IPS-15b (cell line): ENCODE measurements around the gene TM9SF4.
"Not testable (repeated sequence)": the region's sequence is repeated elsewhere in the genome, so short reads cannot be mapped to it uniquely, and the experiment has no call there.

Source experiments
- H3K27me3 ChIP-seq: one replicate; pipeline ENCODE4 v1.6.1; 2013; ENCODE audit warnings: low read length; ENCODE audit not compliant: control insufficient read depth, insufficient read depth
- H3K36me3 ChIP-seq: one replicate; pipeline ENCODE4 v1.6.1; 2013; ENCODE audit warnings: low read length; ENCODE audit not compliant: control insufficient read depth, insufficient read depth
- H3K4me1 ChIP-seq: one replicate; pipeline ENCODE4 v1.6.1; 2013; ENCODE audit warnings: mild to moderate bottlenecking, low read length; ENCODE audit not compliant: control insufficient read depth, insufficient read depth
- H3K4me3 ChIP-seq: one replicate; pipeline ENCODE4 v1.5.1; 2013; ENCODE audit warnings: low read depth, low read length
- H3K9ac ChIP-seq: one replicate; pipeline ENCODE4 v1.6.1; 2013; ENCODE audit warnings: low read depth, mild to moderate bottlenecking, low read length
- H3K9me3 ChIP-seq: one replicate; pipeline ENCODE4 v1.6.1; 2013; ENCODE audit warnings: mild to moderate bottlenecking, low read length; ENCODE audit not compliant: control insufficient read depth, insufficient read depth

Gene TM9SF4

GRCh38 chr20:32116796-32117195, 7.3 kb downstream of the TM9SF4 start:
- H3K36me3 ChIP-seq, H3K4me1 ChIP-seq: not testable (repeated sequence)

GRCh38 chr20:32118427-32118826, 8.9 kb downstream of the TM9SF4 start:
- not testable (repeated sequence) for H3K9ac ChIP-seq

More at GRCh38 chr20:32116796-32117195, 7.3 kb downstream of the TM9SF4 start:
- H3K9me3 ChIP-seq, H3K4me3 ChIP-seq, H3K9ac ChIP-seq, H3K27me3 ChIP-seq: not testable (repeated sequence)

GRCh38 chr20:32119734-32120133, 10.2 kb downstream of the TM9SF4 start:
- Histone ChIP-seq H3K9ac (no peak overlapping the region), H3K27me3 (no peaks in the 10 kb centered on the region), H3K36me3 (no peaks in the 10 kb centered on the region)

More at GRCh38 chr20:32118427-32118826, 8.9 kb downstream of the TM9SF4 start:
- H3K4me3 ChIP-seq, H3K36me3 ChIP-seq, H3K4me1 ChIP-seq, H3K27me3 ChIP-seq, H3K9me3 ChIP-seq: not testable (repeated sequence)

GRCh38 chr20:32121908-32122307, 12.4 kb downstream of the TM9SF4 start:
- not testable (repeated sequence) for H3K36me3 ChIP-seq

More at GRCh38 chr20:32119734-32120133, 10.2 kb downstream of the TM9SF4 start:
- no peaks in the 10 kb centered on the region for H3K9me3 ChIP-seq
- peaks cover 10% of the 10 kb centered on the region for H3K4me1 ChIP-seq
- no peak overlapping the region for H3K4me3 ChIP-seq

GRCh38 chr20:32123088-32123487, 13.6 kb downstream of the TM9SF4 start:
- Histone ChIP-seq H3K9me3 (no peaks in the 10 kb centered on the region), H3K4me1 (peaks cover 7% of the 10 kb centered on the region), H3K36me3 (no peaks in the 10 kb centered on the region), H3K9ac (no peak overlapping the region), H3K27me3 (no peaks in the 10 kb centered on the region), H3K4me3 (no peak overlapping the region)

More at GRCh38 chr20:32121908-32122307, 12.4 kb downstream of the TM9SF4 start:
- not testable (repeated sequence) for H3K9ac ChIP-seq, H3K4me1 ChIP-seq, H3K27me3 ChIP-seq, H3K9me3 ChIP-seq, H3K4me3 ChIP-seq

- H3K36me3 ChIP-seq = no peaks in the 10 kb centered on the region
- H3K9me3 ChIP-seq = no peaks in the 10 kb centered on the region
- H3K27me3 ChIP-seq = no peaks in the 10 kb centered on the region
- peaks cover 7% of the 10 kb centered on the region for H3K4me1 ChIP-seq
- no peak overlapping the region for H3K9ac ChIP-seq
- no peak overlapping the region for H3K4me3 ChIP-seq
Measured at GRCh38 chr20:32124916-32125454, 15.5 kb downstream of the TM9SF4 start.

GRCh38 chr20:32125506-32125905, 16.0 kb downstream of the TM9SF4 start:
- no peak overlapping the region for H3K4me3 ChIP-seq
- H3K36me3 ChIP-seq = no peaks in the 10 kb centered on the region
- no peaks in the 10 kb centered on the region for H3K9me3 ChIP-seq
- H3K9ac ChIP-seq = no peak overlapping the region
- peaks cover 6% of the 10 kb centered on the region for H3K4me1 ChIP-seq
- no peaks in the 10 kb centered on the region for H3K27me3 ChIP-seq

GRCh38 chr20:32126919-32127318, 17.4 kb downstream of the TM9SF4 start:
- no peaks in the 10 kb centered on the region for H3K27me3 ChIP-seq
- no peaks in the 10 kb centered on the region for H3K9me3 ChIP-seq
- no peak overlapping the region for H3K9ac ChIP-seq
- H3K4me1 ChIP-seq = peaks cover 5% of the 10 kb centered on the region
- no peaks in the 10 kb centered on the region for H3K36me3 ChIP-seq
- H3K4me3 ChIP-seq = no peak overlapping the region

GRCh38 chr20:32127347-32127746, 17.8 kb downstream of the TM9SF4 start:
- Histone ChIP-seq H3K4me3 (no peak overlapping the region), H3K27me3 (no peaks in the 10 kb centered on the region), H3K36me3 (no peaks in the 10 kb centered on the region), H3K4me1 (peaks cover 5% of the 10 kb centered on the region), H3K9ac (no peak overlapping the region), H3K9me3 (no peaks in the 10 kb centered on the region)

GRCh38 chr20:32128167-32128566, 18.7 kb downstream of the TM9SF4 start:
- H3K4me1 ChIP-seq = peaks cover 5% of the 10 kb centered on the region

GRCh38 chr20:32129863-32130262, 20.3 kb downstream of the TM9SF4 start:
- H3K4me3 ChIP-seq = no peak overlapping the region
- H3K9me3 ChIP-seq = no peaks in the 10 kb centered on the region
- no peaks in the 10 kb centered on the region for H3K36me3 ChIP-seq
- no peaks in the 10 kb centered on the region for H3K27me3 ChIP-seq
- H3K9ac ChIP-seq = no peak overlapping the region
- H3K4me1 ChIP-seq = peaks cover 5% of the 10 kb centered on the region

More at GRCh38 chr20:32128167-32128566, 18.7 kb downstream of the TM9SF4 start:
- Histone ChIP-seq H3K36me3 (no peaks in the 10 kb centered on the region), H3K9ac (no peak overlapping the region), H3K4me3 (no peak overlapping the region), H3K27me3 (no peaks in the 10 kb centered on the region), H3K9me3 (no peaks in the 10 kb centered on the region)

- Histone ChIP-seq H3K4me1 (peaks cover 3% of the 10 kb centered on the region), H3K4me3 (no peak overlapping the region), H3K36me3 (no peaks in the 10 kb centered on the region), H3K27me3 (no peaks in the 10 kb centered on the region), H3K9me3 (no peaks in the 10 kb centered on the region), H3K9ac (no peak overlapping the region)
Measured at GRCh38 chr20:32130352-32130751, 20.8 kb downstream of the TM9SF4 start.
